ENCODE results near the gene RCSD1.

Gene RCSD1

DNA sequence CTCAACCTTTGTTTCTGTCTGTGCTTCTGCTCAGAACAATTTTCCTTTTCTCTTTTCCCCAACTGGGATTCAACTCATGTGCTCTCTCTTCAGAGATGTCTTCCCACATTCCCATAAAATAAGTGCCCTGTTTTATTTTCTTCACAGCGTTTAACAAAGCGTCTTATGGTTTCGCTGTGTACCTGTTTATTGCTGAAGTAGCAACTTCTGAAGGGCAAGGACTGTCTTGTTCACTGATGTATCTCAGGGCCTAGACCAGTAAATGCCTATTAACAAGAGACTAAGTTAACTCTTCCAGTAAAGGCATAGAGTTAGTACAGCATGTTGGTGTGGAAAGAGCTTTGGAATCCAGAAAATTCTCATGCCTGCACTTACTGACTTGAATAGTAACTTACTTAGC lies 48.8 kb downstream of the RCSD1 start (continued):
- TF ChIP-seq OSR1 (CRISPR knock-in tag; IDR thresholded peaks at IDR 0.05): no peak
- no peak for TF ChIP-seq ZC3H10 (CRISPR knock-in tag; IDR thresholded peaks at IDR 0.05)
- no peak for TF ChIP-seq GLIS3 (CRISPR knock-in tag; IDR thresholded peaks at IDR 0.05)
- TF ChIP-seq TSHZ2 (CRISPR knock-in tag; IDR thresholded peaks at IDR 0.05): no peak
- TF ChIP-seq ISL1 (CRISPR knock-in tag; IDR thresholded peaks at IDR 0.05): no peak
- no peak for TF ChIP-seq ESRRG (CRISPR knock-in tag; IDR thresholded peaks at IDR 0.05)
- TF ChIP-seq CSRNP3 (CRISPR knock-in tag; IDR thresholded peaks at IDR 0.05): no peak
- no peak for TF ChIP-seq RARB (CRISPR knock-in tag; IDR thresholded peaks at IDR 0.05)
- no peak for TF ChIP-seq ZFP30 (CRISPR knock-in tag; IDR thresholded peaks at IDR 0.05)

DNA sequence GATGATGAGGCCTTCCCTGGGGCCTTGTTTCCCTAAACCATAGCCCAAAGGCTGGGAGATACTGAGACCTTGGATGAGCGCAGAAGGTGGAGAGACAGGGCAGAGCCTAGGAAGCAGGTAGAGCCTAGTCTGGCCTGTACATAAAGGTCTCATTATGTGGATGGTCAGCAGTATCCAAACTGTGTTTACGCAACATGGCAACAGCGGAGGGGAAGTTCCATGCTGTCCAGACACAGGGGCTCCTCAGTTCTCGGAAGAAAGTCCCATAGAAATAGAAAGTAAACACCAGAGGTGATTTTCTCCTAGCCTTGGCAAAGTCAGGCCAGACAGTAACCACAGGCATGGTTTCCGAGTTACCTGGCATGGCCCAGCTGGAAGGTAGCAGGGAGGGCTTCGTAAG lies 49.7 kb downstream of the RCSD1 start:
- ATAC-seq: no peak
- TF ChIP-seq CSDC2 (CRISPR knock-in tag; IDR thresholded peaks at IDR 0.05) (no peak), PATZ1 (CRISPR knock-in tag; IDR thresholded peaks at IDR 0.05; ENCODE audit: borderline replicate concordance) (no peak), RARB (CRISPR knock-in tag; IDR thresholded peaks at IDR 0.05) (no peak), ZFP3 (CRISPR knock-in tag; IDR thresholded peaks at IDR 0.05) (no peak), ZFP30 (CRISPR knock-in tag; IDR thresholded peaks at IDR 0.05) (no peak), ISL1 (CRISPR knock-in tag; IDR thresholded peaks at IDR 0.05) (no peak), TCF4 (CRISPR knock-in tag; IDR thresholded peaks at IDR 0.05; ENCODE audit: borderline replicate concordance) (no peak), POU6F1 (CRISPR knock-in tag; IDR thresholded peaks at IDR 0.05; ENCODE audit: borderline replicate concordance, low read depth) (no peak), ZNF565 (CRISPR knock-in tag; conservative IDR thresholded peaks at IDR 0.05; ENCODE audit: low read depth) (no peak), OSR1 (CRISPR knock-in tag; IDR thresholded peaks at IDR 0.05) (no peak), ZNF8 (CRISPR knock-in tag; IDR thresholded peaks at IDR 0.05) (no peak), ZNF70 (CRISPR knock-in tag; IDR thresholded peaks at IDR 0.05) (no peak), GLIS3 (CRISPR knock-in tag; IDR thresholded peaks at IDR 0.05) (no peak), ESRRG (CRISPR knock-in tag; IDR thresholded peaks at IDR 0.05) (no peak), BACH2 (CRISPR knock-in tag; IDR thresholded peaks at IDR 0.05; ENCODE audit: borderline replicate concordance) (no peak), TOX (CRISPR knock-in tag; IDR thresholded peaks at IDR 0.05; ENCODE audit: borderline replicate concordance) (no peak), SNAI2 (CRISPR knock-in tag; IDR thresholded peaks at IDR 0.05) (no peak), PPARA (CRISPR knock-in tag; IDR thresholded peaks at IDR 0.05; ENCODE audit: borderline replicate concordance) (no peak)

DNA sequence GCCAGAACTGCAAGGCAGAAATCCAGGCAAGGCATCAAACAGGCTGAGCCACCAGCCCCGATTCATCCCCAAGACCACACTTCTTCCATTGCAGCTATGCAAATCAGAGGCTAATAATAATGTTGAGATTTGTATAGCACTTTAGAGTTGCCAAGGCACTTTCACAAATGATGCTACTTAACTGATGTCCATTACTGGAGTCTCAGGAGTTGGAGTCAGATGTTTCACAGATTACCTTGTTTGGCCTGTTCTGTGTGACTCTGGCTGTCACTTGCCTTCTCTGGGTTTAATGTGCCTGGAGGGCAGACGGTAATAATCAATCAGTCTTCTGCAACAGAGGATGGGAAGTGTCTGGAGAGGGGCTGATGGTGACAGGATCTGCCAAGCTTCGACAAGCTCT lies 51.0 kb downstream of the RCSD1 start:
- no peak for ATAC-seq
- TF ChIP-seq PPARA (CRISPR knock-in tag; IDR thresholded peaks at IDR 0.05; ENCODE audit: borderline replicate concordance): no peak
- no peak for TF ChIP-seq CSRNP3 (CRISPR knock-in tag; IDR thresholded peaks at IDR 0.05)
- no peak for TF ChIP-seq ZC3H10 (CRISPR knock-in tag; IDR thresholded peaks at IDR 0.05)
- TF ChIP-seq SNAI2 (CRISPR knock-in tag; IDR thresholded peaks at IDR 0.05): no peak
- TF ChIP-seq CREB5 (CRISPR knock-in tag; IDR thresholded peaks at IDR 0.05; ENCODE audit: low read depth): no peak
- TF ChIP-seq OSR1 (CRISPR knock-in tag; IDR thresholded peaks at IDR 0.05): no peak
- no peak for TF ChIP-seq ZFP3 (CRISPR knock-in tag; IDR thresholded peaks at IDR 0.05)
- TF ChIP-seq ZFP30 (CRISPR knock-in tag; IDR thresholded peaks at IDR 0.05): no peak
- TF ChIP-seq ISL1 (CRISPR knock-in tag; IDR thresholded peaks at IDR 0.05): no peak
- no peak for TF ChIP-seq ESRRG (CRISPR knock-in tag; IDR thresholded peaks at IDR 0.05)
- TF ChIP-seq BACH2 (CRISPR knock-in tag; IDR thresholded peaks at IDR 0.05; ENCODE audit: borderline replicate concordance): no peak
- no peak for TF ChIP-seq TSHZ2 (CRISPR knock-in tag; IDR thresholded peaks at IDR 0.05)
- no peak for TF ChIP-seq ZNF565 (CRISPR knock-in tag; conservative IDR thresholded peaks at IDR 0.05; ENCODE audit: low read depth)
- no peak for TF ChIP-seq ARNTL (CRISPR knock-in tag; IDR thresholded peaks at IDR 0.05; ENCODE audit: borderline replicate concordance, low read depth)
- no peak for TF ChIP-seq ZNF8 (CRISPR knock-in tag; IDR thresholded peaks at IDR 0.05)

Data from SK-N-SH treated with all-trans-retinoic acid at 6 μM for 48 hours (cell line).